Suprapubic skin (tissue), 4 donors: ENCODE data around the gene HIF1A. TPM values are rescaled to one million over a fixed set of nuclear protein-coding genes. Genes with fewer than 3 reads are reported as not detected.

Source experiments
- DNase-seq, 2 donors: peaks; one replicate each; pipeline ENCODE4 v3.0.0-alpha.2; 2019; ENCODE audit warnings: low spot score in 2 of 2
- H3K27ac ChIP-seq: fragments of 200-600 bp; sonication (generic); one replicate; pipeline ENCODE4 v1.5.1; 2019
- H3K27me3 ChIP-seq: fragments of 200-600 bp; sonication (generic); one replicate; pipeline ENCODE4 v1.5.1; 2019
- H3K36me3 ChIP-seq: fragments of 200-600 bp; sonication (generic); one replicate; pipeline ENCODE4 v1.5.1; 2019
- H3K4me1 ChIP-seq: fragments of 200-600 bp; sonication (generic); one replicate; pipeline ENCODE4 v1.5.1; 2019
- H3K4me3 ChIP-seq: fragments of 200-600 bp; sonication (generic); one replicate; pipeline ENCODE4 v1.5.1; 2019; ENCODE audit warnings: mild to moderate bottlenecking
- H3K9me3 ChIP-seq: fragments of 200-600 bp; sonication (generic); one replicate; pipeline ENCODE4 v1.5.1; 2019
- CTCF ChIP-seq, 2 donors: fragments of 200-600 bp in 1 of 2; fragments of 450-650 bp in 1 of 2; sonication (generic) in 1 of 2; IDR thresholded peaks; one replicate each; pipeline ENCODE4 v1.5.1; 2016 to 2019; ENCODE audit warnings: antibody characterized with exemption in 2 of 2, mild to moderate bottlenecking in 1 of 2, moderate library complexity in 1 of 2
- EP300 ChIP-seq: sonication (generic); formaldehyde crosslinking; IDR thresholded peaks from one replicate; pipeline ENCODE4 v1.6.1; 2017; ENCODE audit warnings: antibody characterized with exemption
- POLR2A ChIP-seq, 2 donors: fragments of 450-650 bp; IDR thresholded peaks; one replicate each; pipeline ENCODE4 v1.6.1; 2017; ENCODE audit warnings: antibody characterized with exemption in 2 of 2, mild to moderate bottlenecking in 2 of 2, moderate library complexity in 2 of 2
- POLR2AphosphoS5 ChIP-seq, 3 donors: sonication (generic); formaldehyde crosslinking; IDR thresholded peaks; one replicate each; pipeline ENCODE4 v1.6.1; 2017; ENCODE audit warnings: antibody characterized with exemption in 3 of 3
- WGBS: methylation state at CpG from one replicate; pipeline ENCODE4 v1.1.5; 2018; 5-methylcytosine and 5-hydroxymethylcytosine counted together
- total RNA-seq, 4 donors: library from RNA; depleted of rRNA; stranded (reverse); fragments of >200 nt; gene quantifications; one replicate each; pipeline ENCODE4 v1.1.0, GENCODE V29; 2016

HIF1A gene
- total RNA-seq, 4 donors from 2014 or later, result 62.6 to 92.9 (median 77.5) TPM

- TF ChIP-seq CTCF (IDR thresholded peaks at IDR 0.05) (peak; percentile 10 to 27), POLR2A (IDR thresholded peaks at IDR 0.05) (no peak)
- no peaks in the 10 kb centered on the region for H3K27me3 ChIP-seq
- peaks cover 68% of the 10 kb centered on the region for H3K36me3 ChIP-seq
- no peak for DNase-seq
- H3K4me1 ChIP-seq, result no peaks in the 10 kb centered on the region
- H3K27ac ChIP-seq, result no peak overlapping the region
- 69% methylated on average over 2 of the region's 2 CpGs for WGBS
- H3K9me3 ChIP-seq, result no peaks in the 10 kb centered on the region
- H3K4me3 ChIP-seq, result no peak overlapping the region
Measured at GRCh38 chr14:61730756-61731373, 35.6 kb downstream of the HIF1A start.

- no peak for TF ChIP-seq CTCF (IDR thresholded peaks at IDR 0.05)
- no peak for DNase-seq
- Histone ChIP-seq H3K9me3 (no peaks in the 10 kb centered on the region), H3K4me1 (no peaks in the 10 kb centered on the region), H3K27me3 (no peaks in the 10 kb centered on the region), H3K27ac (no peak overlapping the region), H3K36me3 (peaks cover 74% of the 10 kb centered on the region), H3K4me3 (no peak overlapping the region)
- WGBS, result 89% methylated on average over 2 of the region's 2 CpGs
Measured at GRCh38 chr14:61733972-61734371, 38.7 kb downstream of the HIF1A start.

- no peak for TF ChIP-seq EP300
- TF ChIP-seq POLR2AphosphoS5 (IDR thresholded peaks at IDR 0.05), result no peak
- TF ChIP-seq POLR2A (IDR thresholded peaks at IDR 0.05), result no peak
- no peak for TF ChIP-seq CTCF (IDR thresholded peaks at IDR 0.05)
- no peaks in the 10 kb centered on the region for H3K4me1 ChIP-seq
- 81% methylated on average over 4 of the region's 4 CpGs for WGBS
- no peak overlapping the region for H3K4me3 ChIP-seq
- DNase-seq, result no peak
- H3K27me3 ChIP-seq, result no peaks in the 10 kb centered on the region
- no peak overlapping the region for H3K27ac ChIP-seq
- H3K9me3 ChIP-seq, result no peaks in the 10 kb centered on the region
- peaks cover 93% of the 10 kb centered on the region for H3K36me3 ChIP-seq
Measured at GRCh38 chr14:61736751-61737150, 41.4 kb downstream of the HIF1A start.

GRCh38 chr14:61737915-61738314, 42.6 kb downstream of the HIF1A start:
- Histone ChIP-seq H3K27ac (no peak overlapping the region), H3K4me3 (no peak overlapping the region), H3K36me3 (peaks cover 93% of the 10 kb centered on the region), H3K9me3 (no peaks in the 10 kb centered on the region), H3K4me1 (no peaks in the 10 kb centered on the region), H3K27me3 (no peaks in the 10 kb centered on the region)
- TF ChIP-seq CTCF (IDR thresholded peaks at IDR 0.05) (no peak), EP300 (no peak), POLR2A (IDR thresholded peaks at IDR 0.05) (no peak)
- WGBS, result 93% methylated on average over 5 of the region's 5 CpGs
- no peak for DNase-seq

GRCh38 chr14:61739133-61739532, 43.8 kb downstream of the HIF1A start:
- no peak overlapping the region for H3K27ac ChIP-seq
- no peak overlapping the region for H3K4me3 ChIP-seq
- H3K9me3 ChIP-seq, result no peaks in the 10 kb centered on the region
- no peaks in the 10 kb centered on the region for H3K4me1 ChIP-seq
- no peaks in the 10 kb centered on the region for H3K27me3 ChIP-seq
- no peak for DNase-seq
- TF ChIP-seq POLR2AphosphoS5 (IDR thresholded peaks at IDR 0.05) (no peak), POLR2A (IDR thresholded peaks at IDR 0.05) (no peak), CTCF (IDR thresholded peaks at IDR 0.05) (no peak), EP300 (no peak)
- peaks cover 93% of the 10 kb centered on the region for H3K36me3 ChIP-seq
